Endothelial cell of umbilical vein (primary cell): ENCODE results near the gene DUSP19.

Source experiments
- EZH2 ChIP-seq: IDR thresholded peaks from 2 replicates; pipeline ENCODE4 v1.6.1; 2012; ENCODE audit warnings: borderline replicate concordance, low read depth, mild to moderate bottlenecking, moderate library complexity, low read length, inconsistent platforms; ENCODE audit not compliant: severe bottlenecking
- FOS ChIP-seq: IDR thresholded peaks from 2 replicates; pipeline ENCODE4 v1.6.1; 2011; ENCODE audit warnings: mild to moderate bottlenecking, low read length, moderate library complexity, borderline replicate concordance; ENCODE audit not compliant: insufficient read depth
- MYC ChIP-seq: IDR thresholded peaks from one replicate; pipeline ENCODE4 v1.6.1; 2011; ENCODE audit warnings: mild to moderate bottlenecking, low read depth, low read length
- POLR2A ChIP-seq: IDR thresholded peaks from 2 replicates; pipeline ENCODE4 v1.6.1; 2012; ENCODE audit warnings: low read depth, mild to moderate bottlenecking, control low read depth, low read length
- POLR2AphosphoS5 ChIP-seq: IDR thresholded peaks from 2 replicates; pipeline ENCODE4 v1.6.1; 2012; ENCODE audit warnings: low read depth, mild to moderate bottlenecking, control low read depth, low read length, moderate library complexity; ENCODE audit not compliant: insufficient read depth
- TF ChIP-seq, protein P1 (sequence below), 2 donors: IDR thresholded peaks; 1 replicate in 1 of 2; 2 replicates in 1 of 2; pipeline ENCODE4 v1.5.1; 2011; ENCODE audit warnings: low read length in 2 of 2, mild to moderate bottlenecking in 2 of 2, moderate library complexity in 2 of 2, control low read depth in 1 of 2, inconsistent platforms in 1 of 2, low read depth in 1 of 2; ENCODE audit not compliant: insufficient read depth in 1 of 2; ENCODE audit errors: extremely low read depth in 1 of 2
- TF ChIP-seq, protein P2 (sequence below): IDR thresholded peaks from 2 replicates; pipeline ENCODE4 v1.6.1; 2011; ENCODE audit not compliant: insufficient read depth, insufficient read length

GRCh38 chr2:183069174-183069573 lies 9.4 kb upstream of the DUSP19 start:
- TF ChIP-seq, protein P1, sequence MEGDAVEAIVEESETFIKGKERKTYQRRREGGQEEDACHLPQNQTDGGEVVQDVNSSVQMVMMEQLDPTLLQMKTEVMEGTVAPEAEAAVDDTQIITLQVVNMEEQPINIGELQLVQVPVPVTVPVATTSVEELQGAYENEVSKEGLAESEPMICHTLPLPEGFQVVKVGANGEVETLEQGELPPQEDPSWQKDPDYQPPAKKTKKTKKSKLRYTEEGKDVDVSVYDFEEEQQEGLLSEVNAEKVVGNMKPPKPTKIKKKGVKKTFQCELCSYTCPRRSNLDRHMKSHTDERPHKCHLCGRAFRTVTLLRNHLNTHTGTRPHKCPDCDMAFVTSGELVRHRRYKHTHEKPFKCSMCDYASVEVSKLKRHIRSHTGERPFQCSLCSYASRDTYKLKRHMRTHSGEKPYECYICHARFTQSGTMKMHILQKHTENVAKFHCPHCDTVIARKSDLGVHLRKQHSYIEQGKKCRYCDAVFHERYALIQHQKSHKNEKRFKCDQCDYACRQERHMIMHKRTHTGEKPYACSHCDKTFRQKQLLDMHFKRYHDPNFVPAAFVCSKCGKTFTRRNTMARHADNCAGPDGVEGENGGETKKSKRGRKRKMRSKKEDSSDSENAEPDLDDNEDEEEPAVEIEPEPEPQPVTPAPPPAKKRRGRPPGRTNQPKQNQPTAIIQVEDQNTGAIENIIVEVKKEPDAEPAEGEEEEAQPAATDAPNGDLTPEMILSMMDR (IDR thresholded peaks at IDR 0.05; ENCODE audit: extremely low read depth in 1 of 2, insufficient read depth in 1 of 2, low read depth in 1 of 2, low read length in 2 of 2) = no peak
- TF ChIP-seq MYC (no peak), POLR2A (no peak), POLR2AphosphoS5 (no peak), FOS (no peak), EZH2 (no peak)
- TF ChIP-seq, protein P2, sequence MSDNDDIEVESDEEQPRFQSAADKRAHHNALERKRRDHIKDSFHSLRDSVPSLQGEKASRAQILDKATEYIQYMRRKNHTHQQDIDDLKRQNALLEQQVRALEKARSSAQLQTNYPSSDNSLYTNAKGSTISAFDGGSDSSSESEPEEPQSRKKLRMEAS = no peak
